Measurements from ENCODE around the gene AMPD3.

Gene AMPD3

DNA sequence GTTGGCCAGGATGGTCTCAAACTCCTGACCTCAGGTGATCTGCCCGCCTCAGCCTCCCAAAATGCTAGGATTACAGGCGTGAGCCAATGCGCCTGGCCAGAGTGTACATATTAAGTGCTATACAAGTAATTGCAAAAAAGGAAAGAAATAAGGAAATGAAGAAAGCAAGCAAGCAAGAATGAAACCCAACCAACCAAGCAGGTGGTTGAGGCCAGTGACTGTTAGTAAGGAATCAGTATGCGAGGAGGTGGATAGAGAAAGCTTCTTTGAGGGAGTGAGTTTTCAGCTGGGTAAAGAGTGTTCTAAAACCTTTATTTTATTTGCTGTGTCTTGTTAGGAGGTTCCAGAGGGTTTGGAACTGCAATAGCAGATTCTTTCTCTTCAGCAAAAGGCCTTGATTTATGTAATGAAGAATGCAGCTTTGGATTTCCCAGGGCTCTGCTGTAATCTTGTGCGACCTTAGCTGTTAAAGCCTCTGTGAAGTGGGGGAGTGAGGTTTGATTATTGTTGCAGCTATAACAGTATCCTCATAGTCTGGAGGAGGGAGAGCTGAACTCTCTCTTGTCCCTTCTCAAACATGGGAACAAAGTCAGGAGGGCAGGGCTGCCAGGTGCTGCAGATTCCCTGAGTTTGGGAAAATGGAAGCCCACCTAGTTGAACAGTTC lies 5.7 kb downstream of the AMPD3 start:
- no peak for DNase-seq

DNA sequence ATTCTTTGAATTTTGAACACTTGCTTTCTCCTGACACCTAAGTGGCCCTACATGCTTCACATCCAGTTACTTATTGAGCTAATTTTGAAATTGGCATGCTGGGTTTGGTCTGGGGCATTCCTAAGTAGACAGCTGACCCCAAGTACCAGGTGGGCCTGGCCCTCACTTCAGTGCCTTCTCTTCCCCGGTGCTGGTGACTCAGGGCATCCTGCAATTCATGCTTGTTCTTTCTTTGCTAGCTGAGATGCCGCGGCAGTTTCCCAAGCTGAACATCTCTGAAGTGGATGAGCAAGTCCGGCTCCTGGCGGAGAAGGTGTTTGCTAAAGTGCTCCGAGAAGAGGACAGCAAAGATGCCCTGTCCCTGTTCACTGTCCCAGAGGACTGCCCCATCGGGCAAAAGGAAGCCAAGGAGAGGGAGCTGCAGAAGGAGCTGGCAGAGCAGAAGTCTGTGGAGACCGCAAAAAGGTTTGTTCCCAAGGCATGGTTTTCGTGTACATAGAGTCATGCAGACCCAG lies 6.3 kb downstream of the AMPD3 start:
- DNase-seq, result no peak

DNA sequence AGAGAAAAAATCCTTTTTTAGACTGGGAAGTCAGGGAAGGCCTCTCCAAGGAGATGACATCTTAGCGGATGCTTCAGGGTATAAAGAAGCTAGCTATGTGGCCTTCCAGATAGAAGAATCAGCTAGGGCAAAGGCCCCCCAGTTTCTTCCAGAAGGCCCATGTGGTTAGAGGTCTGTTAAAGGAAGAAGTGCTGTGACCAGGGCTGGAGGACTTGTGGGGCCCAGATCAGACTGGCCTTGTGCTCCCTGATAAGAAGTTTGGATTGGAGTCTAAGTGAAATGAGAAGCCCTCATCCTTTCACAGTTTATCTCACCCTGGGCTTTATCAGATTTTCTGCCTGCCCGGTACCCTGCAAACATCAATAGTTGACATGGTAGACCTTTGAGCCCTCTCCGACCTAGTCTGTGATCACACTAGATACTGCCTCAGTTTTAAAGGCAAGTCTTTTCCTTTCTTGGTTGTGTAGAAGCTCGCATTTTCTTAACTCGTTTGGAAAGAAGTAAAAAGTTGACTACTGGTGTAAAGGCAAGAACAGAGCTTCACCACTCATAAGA lies 7.8 kb downstream of the AMPD3 start:
- DNase-seq, result no peak

DNA sequence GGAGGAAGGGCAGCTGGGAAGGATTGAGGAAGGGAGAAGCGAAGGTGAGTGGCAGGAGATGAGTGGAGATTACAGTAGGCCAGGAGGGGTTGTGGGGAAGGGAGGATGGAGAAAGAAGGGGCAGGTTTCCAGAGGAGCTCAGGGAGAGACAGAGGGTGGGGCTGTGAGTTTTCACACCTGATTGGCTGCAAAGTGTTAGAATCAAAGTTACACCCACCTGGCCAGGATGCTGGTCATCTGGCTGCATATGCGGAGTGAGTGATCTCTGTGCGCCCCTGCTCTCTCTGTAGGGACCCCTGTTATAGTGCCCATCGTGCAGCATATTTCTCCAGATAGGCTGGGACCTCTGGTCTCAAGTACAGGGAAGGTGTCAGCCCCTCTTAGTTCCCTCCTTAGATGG lies 18.3 kb downstream of the AMPD3 start:
- DNase-seq, result no peak

DNA sequence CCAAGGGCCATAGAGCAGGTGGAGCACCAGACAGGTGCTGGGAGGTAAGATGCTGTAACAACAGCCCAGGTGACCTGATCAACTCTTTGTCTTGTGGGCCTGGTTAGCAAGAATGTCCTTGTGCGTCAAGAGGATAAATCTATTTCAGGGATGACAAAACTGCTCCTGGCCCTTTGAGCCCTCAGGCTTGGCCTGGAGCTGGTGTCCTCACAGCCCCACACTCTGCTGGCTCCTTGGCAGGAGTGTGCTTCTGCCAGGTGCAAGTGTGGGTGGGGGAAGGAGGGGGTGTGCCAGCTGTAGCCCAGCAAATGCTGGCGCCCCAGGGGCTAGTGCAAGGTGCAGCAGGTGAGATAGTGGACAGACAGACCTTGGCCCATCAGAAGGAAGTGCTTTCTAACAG lies 19.5 kb downstream of the AMPD3 start:
- DNase-seq, result no peak

DNA sequence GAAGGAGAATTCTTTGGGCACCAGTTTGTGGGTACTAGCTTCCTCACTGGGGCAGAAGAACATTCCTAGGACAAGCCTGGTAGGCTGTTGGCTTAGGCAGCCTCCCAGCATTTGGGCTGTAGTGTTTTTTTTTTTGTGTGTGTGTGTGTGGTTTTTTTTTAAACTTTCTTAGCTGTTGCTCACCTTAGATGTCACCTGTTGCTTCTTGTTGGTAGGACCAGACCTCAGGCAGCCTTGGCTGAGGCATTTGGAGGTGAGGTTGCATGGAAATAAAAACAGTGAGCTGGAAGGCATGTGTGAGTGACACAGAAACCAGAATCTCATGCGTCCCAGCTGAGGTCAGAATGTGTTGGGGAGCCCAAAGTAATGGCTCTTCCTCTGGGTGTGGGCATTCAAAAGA lies 21.3 kb downstream of the AMPD3 start:
- DNase-seq, result no peak

- DNase-seq, result no peak
Measured at GRCh38 chr11:10476927-10477689, 22.0 kb downstream of the AMPD3 start.

GRCh38 chr11:10477690-10478046 lies 22.6 kb downstream of the AMPD3 start:
- DNase-seq, result no peak

GRCh38 chr11:10478066-10478465 lies 23.0 kb downstream of the AMPD3 start:
- DNase-seq, result no peak

- DNase-seq, result no peak
Measured at GRCh38 chr11:10478574-10479550, 23.8 kb downstream of the AMPD3 start.

GRCh38 chr11:10480026-10480425 lies 25.0 kb downstream of the AMPD3 start:
- DNase-seq, result no peak

DNA sequence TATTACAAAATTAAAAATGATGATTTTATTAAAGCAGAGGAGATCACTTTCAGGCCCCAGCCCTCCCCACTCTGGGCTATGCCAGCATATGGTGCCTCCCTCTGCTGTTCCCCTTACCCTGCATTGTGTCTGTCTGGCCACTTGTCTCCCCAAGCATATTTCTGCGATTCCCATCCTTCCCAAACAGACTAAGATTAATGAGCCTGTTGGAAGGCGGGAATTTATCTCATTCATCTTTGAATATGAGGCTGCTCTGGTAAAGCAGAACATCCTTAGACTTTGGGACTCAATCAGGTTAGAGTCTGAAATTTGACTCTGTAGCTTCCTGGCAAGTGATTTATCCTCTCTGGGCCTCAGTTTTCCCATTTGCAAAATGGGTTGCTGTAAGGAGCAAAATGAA lies 25.7 kb downstream of the AMPD3 start:
- DNase-seq, result no peak

DNA sequence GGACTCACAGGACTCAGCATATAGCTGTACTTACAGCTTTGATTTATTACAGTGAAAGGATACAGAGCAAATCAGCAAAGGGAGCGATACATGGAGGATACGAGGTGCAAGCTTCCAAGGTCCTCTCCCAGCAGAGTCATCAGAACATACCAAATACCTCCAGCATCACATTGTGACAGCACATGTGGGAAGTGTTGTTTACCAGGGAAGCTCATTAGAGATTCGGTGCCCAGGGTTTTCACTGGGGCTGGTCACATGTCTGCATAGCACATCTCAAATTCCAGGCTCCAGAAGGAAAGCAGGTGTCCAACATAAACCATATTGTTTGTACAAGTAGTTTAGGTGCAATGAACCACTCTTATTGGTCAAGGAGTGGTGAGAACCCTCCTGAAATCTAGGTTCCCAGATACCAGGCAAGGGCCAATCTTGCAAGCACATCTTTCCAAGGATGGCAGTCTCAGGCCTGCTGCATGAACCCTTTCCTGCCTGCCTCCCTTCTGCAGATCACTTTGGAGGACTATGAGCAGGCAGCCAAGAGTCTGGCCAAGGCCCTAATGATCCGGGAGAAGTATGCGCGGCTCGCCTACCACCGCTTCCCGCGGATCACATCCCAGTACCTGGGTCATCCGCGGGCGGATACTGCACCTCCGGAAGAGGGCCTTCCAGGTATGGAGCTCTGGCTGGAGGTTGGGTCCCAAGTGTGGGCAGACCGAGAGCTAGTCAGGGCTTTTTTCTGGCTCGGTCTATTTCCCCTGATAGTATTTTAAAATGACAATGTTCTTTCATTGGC lies 26.7 kb downstream of the AMPD3 start:
- no peak for DNase-seq

DNA sequence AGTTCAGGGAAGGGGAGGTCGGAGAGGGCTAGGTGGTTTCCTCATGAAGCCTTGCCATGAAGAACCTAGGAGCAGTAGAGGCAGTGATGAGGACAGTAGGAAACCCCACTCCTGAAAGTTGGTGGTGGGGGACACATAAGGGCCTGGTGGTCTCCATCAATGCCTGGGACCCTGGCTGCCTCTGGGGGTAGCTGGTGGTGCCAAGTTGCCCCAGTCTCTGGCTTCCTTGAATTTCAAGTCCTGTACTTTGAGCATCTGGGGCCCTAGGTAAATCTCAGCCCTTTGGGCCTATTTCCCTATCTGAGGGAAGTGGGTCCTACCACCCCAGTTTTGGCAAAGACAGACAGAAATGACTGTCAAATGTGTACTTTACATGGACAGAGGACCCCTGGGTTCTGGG lies 28.1 kb downstream of the AMPD3 start:
- DNase-seq, result no peak

DNA sequence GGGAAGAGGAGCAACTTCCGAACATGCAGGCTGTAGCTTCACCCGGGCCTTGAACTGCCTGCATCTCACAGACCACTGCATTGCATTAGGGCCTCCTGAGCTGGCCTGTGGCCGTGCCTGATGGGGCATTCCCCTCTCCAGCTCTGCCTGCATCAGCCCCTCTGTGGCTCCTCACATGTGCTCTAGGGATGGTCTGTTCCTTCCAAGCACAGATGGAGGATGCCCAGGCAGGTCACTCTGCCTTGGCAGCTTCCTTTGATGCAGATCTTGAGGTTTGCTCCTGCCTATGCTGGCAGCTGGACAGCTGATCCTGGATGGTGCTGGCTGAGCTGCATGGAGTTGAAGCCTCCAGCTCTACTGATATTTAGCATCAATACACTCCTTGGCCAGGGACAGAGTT lies 28.5 kb downstream of the AMPD3 start:
- no peak for DNase-seq

DNA sequence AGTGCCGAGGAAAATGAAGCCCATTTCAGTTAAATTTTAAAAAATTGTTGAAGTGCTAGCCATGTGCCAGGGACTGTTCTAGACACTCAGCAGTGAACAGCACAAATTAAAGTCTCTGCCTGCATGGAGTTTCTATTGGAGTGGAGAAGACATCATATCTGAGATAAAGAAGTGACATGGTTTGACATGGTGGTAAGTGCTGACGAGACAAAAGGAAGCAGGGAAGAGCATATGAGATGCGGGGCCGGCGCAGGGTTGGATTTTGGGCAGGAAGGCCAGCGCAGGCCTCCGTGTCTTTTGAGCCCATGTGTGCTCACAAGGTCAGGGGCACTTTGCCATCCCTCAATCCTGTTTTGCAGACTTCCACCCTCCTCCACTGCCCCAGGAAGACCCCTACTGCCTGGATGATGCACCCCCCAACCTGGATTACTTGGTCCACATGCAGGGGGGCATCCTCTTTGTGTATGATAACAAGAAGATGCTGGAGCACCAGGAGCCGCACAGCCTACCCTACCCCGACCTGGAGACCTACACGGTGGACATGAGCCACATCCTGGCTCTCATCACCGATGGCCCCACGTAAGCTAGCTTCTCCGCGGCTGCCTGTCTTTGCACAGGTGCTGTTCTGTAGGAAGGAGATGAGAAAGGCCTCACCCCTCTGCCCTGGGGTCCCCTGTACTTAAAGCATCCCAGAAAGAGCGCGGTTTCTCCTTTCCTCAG lies 29.6 kb downstream of the AMPD3 start:
- no peak for DNase-seq

- no peak for DNase-seq
Measured at GRCh38 chr11:10485646-10486045, 30.6 kb downstream of the AMPD3 start.

DNA sequence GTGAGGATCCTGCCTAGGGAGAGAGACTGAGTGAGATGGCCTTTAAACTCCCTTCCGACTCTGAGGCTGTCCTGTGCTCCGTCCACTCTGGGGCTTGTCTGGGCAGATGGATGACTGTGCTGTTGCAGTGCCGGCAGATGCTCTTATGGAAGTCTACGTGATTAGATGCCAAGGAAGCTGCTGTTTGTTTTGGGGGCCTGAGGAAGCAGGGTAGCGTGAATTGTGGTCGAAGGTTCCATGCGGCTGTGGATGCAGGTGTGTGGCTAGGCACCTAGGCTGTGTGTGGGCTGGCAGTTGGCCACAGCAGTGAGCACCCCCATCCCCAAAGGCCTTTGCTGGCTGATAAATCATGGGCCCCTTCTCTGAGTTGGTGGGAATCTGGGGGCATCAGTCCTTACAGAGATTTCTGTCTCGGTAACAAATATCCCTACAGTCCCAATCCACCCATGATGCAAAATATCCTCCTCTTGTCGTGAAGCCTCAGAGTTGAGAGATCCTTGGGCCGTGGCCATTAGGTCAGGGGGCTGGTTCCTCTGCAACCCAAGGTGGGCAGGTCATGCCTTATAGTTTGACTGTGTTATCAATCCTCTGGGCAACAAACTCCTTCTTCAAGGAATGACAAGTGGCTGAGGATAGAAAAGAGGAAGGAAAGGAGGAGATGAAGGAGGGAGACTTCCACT lies 31.2 kb downstream of the AMPD3 start:
- no peak for DNase-seq

GRCh38 chr11:10487002-10487647 lies 32.1 kb downstream of the AMPD3 start:
- no peak for DNase-seq

All from right kidney (tissue), 1 donor.